Subcutaneous abdominal adipose tissue (tissue), 5 donors: Measurements from ENCODE around the gene ABCG4.
"Not testable (repeated sequence)": the region's sequence is repeated elsewhere in the genome, so short reads cannot be mapped to it uniquely, and the experiment has no call there.

Source experiments
- H3K27ac ChIP-seq: one replicate; pipeline ENCODE4 v1.7.0; 2013; ENCODE audit warnings: low read depth, mild to moderate bottlenecking, inconsistent platforms, low read length, moderate library complexity
- H3K27me3 ChIP-seq, 5 donors: one replicate each; pipeline ENCODE4 v1.7.0; 2013; ENCODE audit warnings: low read length in 5 of 5, inconsistent platforms in 1 of 5; ENCODE audit not compliant: control insufficient read depth in 5 of 5, insufficient read depth in 4 of 5
- H3K36me3 ChIP-seq, 5 donors: one replicate each; pipeline ENCODE4 v1.7.0; 2013; ENCODE audit warnings: low read length in 5 of 5; ENCODE audit not compliant: control insufficient read depth in 5 of 5, insufficient read depth in 5 of 5
- H3K4me1 ChIP-seq, 5 donors: one replicate each; pipeline ENCODE4 v1.7.0; 2013; ENCODE audit warnings: low read length in 5 of 5, mild to moderate bottlenecking in 3 of 5, moderate library complexity in 1 of 5; ENCODE audit not compliant: control insufficient read depth in 5 of 5, insufficient read depth in 5 of 5
- H3K4me3 ChIP-seq, 5 donors: one replicate each; pipeline ENCODE4 v1.7.0; 2013; ENCODE audit warnings: low read length in 5 of 5, low read depth in 1 of 5
- H3K9ac ChIP-seq, 5 donors: one replicate each; pipeline ENCODE4 v1.7.0; 2013; ENCODE audit warnings: low read length in 5 of 5, mild to moderate bottlenecking in 4 of 5, moderate library complexity in 3 of 5
- H3K9me3 ChIP-seq, 5 donors: one replicate each; pipeline ENCODE4 v1.7.0; 2013; ENCODE audit warnings: low read length in 5 of 5; ENCODE audit not compliant: control insufficient read depth in 5 of 5
- donor health status: healthy.
- donor health status: healthy.
- donor health status: healthy.
- donor health status: healthy.
- donor health status: healthy.

ABCG4 gene

DNA sequence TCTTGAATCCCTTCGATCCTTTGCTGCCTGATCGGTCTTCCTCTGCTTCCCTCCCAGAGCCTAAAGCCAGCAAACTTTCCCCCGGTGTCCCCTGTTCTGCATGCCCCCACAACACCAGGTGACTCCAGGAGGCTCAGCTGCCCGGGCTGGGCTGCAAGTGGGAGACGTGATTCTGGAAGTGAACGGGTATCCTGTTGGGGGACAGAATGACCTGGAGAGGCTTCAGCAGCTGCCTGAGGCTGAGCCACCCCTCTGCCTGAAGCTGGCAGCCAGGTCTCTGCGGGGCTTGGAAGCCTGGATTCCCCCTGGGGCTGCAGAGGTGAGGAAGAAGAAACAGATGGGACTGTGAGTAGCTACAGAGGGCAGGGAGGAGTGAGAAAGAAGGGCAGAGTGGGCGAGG lies 40.0 kb downstream of the ABCG4 start:
- H3K4me3 ChIP-seq = no peak overlapping the region
- H3K36me3 ChIP-seq = peaks cover 0 to 2% (median 1%) of the 10 kb centered on the region in 5 donors
- H3K4me1 ChIP-seq = peaks cover 3 to 12% (median 7%) of the 10 kb centered on the region in 5 donors
- no peak overlapping the region for H3K9ac ChIP-seq
- no peak overlapping the region for H3K27ac ChIP-seq
- H3K9me3 ChIP-seq = no peaks in the 10 kb centered on the region
- peaks cover 0 to 2% (median 0%) of the 10 kb centered on the region in 5 donors for H3K27me3 ChIP-seq

DNA sequence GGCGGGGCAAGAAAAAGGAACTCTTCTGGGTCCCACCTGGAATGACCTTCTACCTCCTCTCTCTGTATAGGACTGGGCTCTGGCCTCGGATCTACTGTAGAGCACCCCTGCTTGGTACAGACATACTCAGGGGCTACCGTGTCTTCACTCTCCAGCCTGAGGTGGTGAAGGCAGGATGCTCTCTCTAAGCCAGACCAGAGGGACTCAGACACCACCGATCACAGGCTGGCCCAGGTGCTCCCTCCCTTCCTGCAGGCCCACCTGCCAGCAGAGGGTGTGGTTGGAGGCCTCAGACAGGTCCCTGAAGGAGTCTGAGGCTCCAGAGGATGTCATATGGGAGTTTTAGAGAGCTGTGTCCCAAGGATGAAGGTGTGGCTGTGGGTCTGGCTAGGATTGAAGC lies 40.5 kb downstream of the ABCG4 start:
- H3K4me3 ChIP-seq = no peak overlapping the region
- no peaks in the 10 kb centered on the region for H3K36me3 ChIP-seq
- H3K27me3 ChIP-seq = peaks cover 0 to 2% (median 0%) of the 10 kb centered on the region in 5 donors
- no peaks in the 10 kb centered on the region for H3K9me3 ChIP-seq
- H3K27ac ChIP-seq = no peak overlapping the region
- peaks cover 3 to 12% (median 7%) of the 10 kb centered on the region in 5 donors for H3K4me1 ChIP-seq
- H3K9ac ChIP-seq = no peak overlapping the region

DNA sequence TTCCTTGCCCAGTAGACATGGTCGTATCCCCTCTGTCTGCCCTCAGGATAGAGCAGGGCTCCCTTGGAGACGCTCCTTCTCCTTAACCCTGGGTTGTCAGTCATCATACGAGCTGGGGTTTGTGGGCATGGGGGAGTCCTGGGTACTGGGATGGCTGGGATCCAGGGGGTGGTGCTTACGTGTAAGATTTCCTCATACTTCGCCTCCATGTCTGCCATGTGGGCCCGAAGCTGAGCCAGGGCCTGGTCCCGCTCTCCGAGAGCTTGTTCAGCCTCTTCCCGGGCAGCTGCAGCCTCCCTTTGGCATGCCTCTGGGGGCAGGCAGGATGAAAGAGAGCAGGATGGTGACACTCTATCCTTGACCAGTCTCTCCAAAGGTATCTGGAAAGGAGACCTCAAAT lies 41.7 kb downstream of the ABCG4 start:
- no peak overlapping the region for H3K4me3 ChIP-seq
- H3K27me3 ChIP-seq = peaks cover 0 to 2% (median 0%) of the 10 kb centered on the region in 5 donors
- no peaks in the 10 kb centered on the region for H3K36me3 ChIP-seq
- peaks cover 3 to 9% (median 5%) of the 10 kb centered on the region in 5 donors for H3K4me1 ChIP-seq
- peak overlapping the region in 1 of 5 donors; percentile 25 for H3K9ac ChIP-seq
- H3K9me3 ChIP-seq = no peaks in the 10 kb centered on the region
- no peak overlapping the region for H3K27ac ChIP-seq

DNA sequence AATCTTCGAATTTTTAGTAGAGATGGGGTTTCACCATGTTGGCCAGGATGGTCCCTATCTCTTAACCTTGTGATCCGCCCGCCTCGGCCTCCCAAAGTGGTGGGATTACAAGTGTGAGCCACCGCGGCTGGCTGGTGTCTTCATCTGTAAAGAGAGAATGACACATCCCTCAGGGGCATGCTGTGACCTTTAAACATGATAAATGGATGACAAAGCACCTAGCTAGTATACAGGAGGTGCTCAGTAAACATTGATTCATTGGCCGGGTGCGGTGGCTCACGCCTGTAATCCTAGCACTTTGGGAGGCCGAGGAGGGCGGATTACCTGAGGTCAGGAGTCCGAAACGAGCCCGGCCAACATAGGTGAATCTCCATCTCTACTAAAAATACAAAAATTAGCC lies 42.4 kb downstream of the ABCG4 start:
- H3K9ac ChIP-seq, H3K4me3 ChIP-seq, H3K27ac ChIP-seq, H3K36me3 ChIP-seq, H3K4me1 ChIP-seq, H3K27me3 ChIP-seq, H3K9me3 ChIP-seq: not testable (repeated sequence)

DNA sequence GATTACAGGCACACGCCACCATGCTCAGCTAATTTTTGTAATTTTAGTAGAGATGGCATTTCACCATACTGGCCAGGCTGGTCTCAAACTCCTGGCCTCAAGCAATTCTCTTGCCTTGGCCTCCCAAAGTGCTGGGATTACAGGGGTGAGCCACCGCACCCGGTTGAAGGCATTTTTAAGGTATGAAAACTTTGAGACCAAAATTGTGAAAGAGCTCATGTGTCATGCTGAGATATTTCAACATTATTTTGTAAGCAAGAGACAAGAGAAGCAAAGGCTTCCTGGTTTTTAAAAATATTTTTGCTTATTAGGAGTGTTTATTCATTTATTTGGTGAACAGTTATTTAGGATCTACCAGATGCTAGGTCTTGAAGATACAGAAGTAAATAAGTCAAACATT lies 43.3 kb downstream of the ABCG4 start:
- no peak overlapping the region for H3K4me3 ChIP-seq
- peaks cover 0 to 5% (median 2%) of the 10 kb centered on the region in 5 donors for H3K4me1 ChIP-seq
- no peak overlapping the region for H3K9ac ChIP-seq
- no peaks in the 10 kb centered on the region for H3K27me3 ChIP-seq
- H3K27ac ChIP-seq = no peak overlapping the region
- no peaks in the 10 kb centered on the region for H3K9me3 ChIP-seq
- H3K36me3 ChIP-seq = no peaks in the 10 kb centered on the region

DNA sequence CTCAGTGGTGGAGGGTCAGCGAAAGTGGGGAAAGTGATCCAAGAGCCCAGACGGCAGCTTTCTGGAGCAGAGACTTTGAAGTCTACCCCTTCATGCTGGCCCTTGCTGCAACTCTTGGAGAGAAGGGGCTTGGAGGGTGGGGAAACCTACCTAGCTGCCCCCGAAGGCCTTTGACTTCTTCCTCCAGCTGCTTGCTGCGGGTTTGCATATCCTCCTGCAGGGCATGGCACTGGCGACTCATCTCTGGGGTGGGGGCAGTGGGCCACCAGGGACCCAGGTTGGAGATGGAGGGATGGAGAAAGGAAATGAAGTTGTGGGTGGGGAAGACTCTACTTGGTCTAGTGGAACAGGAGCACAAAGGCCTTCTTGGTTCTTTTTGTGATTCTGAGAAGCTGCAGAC lies 44.1 kb downstream of the ABCG4 start:
- H3K36me3 ChIP-seq = no peaks in the 10 kb centered on the region
- no peaks in the 10 kb centered on the region for H3K9me3 ChIP-seq
- peaks cover 0 to 6% (median 3%) of the 10 kb centered on the region in 5 donors for H3K4me1 ChIP-seq
- no peak overlapping the region for H3K4me3 ChIP-seq
- no peak overlapping the region for H3K27ac ChIP-seq
- no peaks in the 10 kb centered on the region for H3K27me3 ChIP-seq
- no peak overlapping the region for H3K9ac ChIP-seq

DNA sequence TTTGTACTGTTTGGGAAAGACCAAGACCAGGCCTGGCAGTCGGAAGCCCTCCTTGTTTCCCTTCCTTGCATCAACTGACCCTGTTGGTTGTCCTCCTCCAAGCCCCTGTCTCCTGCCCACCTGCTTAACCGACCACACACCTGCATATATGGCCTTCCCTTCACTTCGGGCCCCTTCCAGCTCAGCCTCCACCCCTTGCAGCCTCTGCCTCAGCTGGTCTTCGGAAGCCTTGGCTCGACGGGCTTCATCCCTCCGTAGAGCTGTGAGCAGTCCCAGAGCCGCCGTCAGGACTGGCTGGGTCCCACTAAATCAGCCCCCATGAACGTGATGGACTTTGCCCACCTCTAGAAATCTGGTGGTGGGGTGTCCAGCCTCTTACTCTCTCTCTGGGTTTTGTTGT lies 44.8 kb downstream of the ABCG4 start:
- Histone ChIP-seq H3K9me3 (no peaks in the 10 kb centered on the region), H3K4me3 (no peak overlapping the region), H3K4me1 (peaks cover 0 to 6% (median 3%) of the 10 kb centered on the region in 5 donors), H3K27ac (no peak overlapping the region), H3K27me3 (no peaks in the 10 kb centered on the region), H3K36me3 (no peaks in the 10 kb centered on the region), H3K9ac (no peak overlapping the region)

DNA sequence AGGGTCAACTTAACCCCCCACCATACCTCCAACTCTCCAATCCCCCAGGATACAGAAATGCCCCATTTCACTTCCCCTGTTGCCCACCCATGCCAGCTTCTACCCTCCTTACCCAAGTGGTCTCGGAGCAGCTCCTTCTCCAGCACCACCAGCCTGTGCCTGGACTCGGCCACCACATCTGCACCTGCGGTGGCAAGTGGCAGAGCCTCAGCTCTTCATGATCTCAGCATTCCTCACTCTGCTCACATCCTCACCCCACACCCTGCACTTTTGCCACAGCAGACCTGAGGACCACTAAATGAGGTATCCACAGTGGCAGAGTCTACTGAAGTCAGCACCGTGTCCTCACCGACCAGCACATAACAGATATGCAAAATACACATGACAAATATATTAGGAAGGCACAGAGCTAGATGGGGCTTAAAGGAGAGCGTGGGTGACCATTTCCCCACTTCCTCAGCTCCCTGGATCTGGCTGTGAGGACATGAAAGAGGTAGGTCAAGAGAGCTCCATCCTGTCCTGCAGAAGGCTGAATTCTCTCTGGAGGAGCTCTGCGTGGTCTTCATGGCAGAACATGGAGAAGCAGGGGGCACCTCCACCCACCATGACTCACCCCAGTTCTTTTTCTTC lies 46.1 kb downstream of the ABCG4 start:
- Histone ChIP-seq H3K9ac (no peak overlapping the region), H3K36me3 (no peaks in the 10 kb centered on the region), H3K27ac (no peak overlapping the region), H3K27me3 (no peaks in the 10 kb centered on the region), H3K9me3 (no peaks in the 10 kb centered on the region), H3K4me3 (no peak overlapping the region), H3K4me1 (peaks cover 0 to 6% (median 3%) of the 10 kb centered on the region in 5 donors)

DNA sequence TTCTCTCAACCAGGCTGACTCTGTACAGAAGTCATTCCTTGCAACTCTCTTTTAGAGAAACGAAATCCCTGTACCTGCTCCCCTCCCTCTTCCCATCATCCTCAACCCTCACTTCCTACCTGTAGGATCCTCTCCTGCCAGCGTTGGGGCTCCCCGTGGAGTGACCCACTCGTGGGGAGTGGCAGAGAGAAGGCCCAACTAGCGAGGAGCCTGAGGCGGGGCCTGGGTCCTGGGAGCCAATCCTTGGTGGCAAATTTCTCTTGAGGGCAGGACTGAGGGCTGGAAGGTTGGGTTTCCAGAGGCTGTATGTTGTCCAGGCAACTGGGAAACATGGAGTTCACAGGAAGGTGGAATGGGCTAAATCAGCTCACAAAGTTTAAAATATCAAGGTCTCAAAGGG lies 46.8 kb downstream of the ABCG4 start:
- H3K9me3 ChIP-seq = no peaks in the 10 kb centered on the region
- H3K27ac ChIP-seq = no peak overlapping the region
- H3K9ac ChIP-seq = no peak overlapping the region
- H3K36me3 ChIP-seq = no peaks in the 10 kb centered on the region
- H3K4me1 ChIP-seq = peaks cover 0 to 6% (median 3%) of the 10 kb centered on the region in 5 donors
- H3K27me3 ChIP-seq = no peaks in the 10 kb centered on the region
- H3K4me3 ChIP-seq = no peak overlapping the region

DNA sequence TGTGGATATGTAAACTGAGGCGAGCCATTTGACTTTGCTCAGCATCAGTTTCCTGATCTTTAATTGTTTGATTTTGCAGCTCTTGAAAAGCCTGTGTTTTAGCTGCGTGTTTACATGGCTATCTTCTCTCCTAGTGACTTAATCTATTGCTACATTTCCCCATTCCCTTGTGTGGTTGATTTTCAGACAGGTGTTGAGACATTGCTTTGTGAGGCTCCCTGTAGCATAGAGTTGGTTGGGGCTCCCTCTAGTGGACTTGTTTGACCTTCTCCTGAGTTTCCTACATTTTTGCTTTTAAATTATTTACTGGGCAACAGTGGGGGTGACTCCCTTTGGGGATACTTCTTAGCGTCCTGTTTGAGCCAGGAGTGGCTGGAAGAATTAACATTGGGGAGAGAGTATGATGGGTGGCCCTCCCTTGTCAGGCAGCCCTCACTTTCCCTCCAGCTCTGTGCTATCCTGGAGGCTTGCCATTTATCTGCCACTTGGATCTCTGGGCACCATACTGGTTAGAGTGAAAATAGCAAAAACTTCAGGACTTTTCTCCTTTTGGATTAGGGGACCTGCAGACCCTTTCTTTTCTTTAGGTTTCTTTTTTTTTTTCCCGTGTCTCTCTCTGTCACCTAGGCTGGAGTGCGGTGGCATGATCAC lies 48.1 kb downstream of the ABCG4 start:
- H3K36me3 ChIP-seq = no peaks in the 10 kb centered on the region
- no peak overlapping the region for H3K9ac ChIP-seq
- no peak overlapping the region for H3K4me3 ChIP-seq
- no peak overlapping the region for H3K27ac ChIP-seq
- H3K27me3 ChIP-seq = no peaks in the 10 kb centered on the region
- peaks cover 0 to 6% (median 3%) of the 10 kb centered on the region in 5 donors for H3K4me1 ChIP-seq
- H3K9me3 ChIP-seq = no peaks in the 10 kb centered on the region
